Pancreas (tissue), 10 donors: ENCODE data around the gene ISOC2. TPM values are rescaled to one million over a fixed set of nuclear protein-coding genes. Genes with fewer than 3 reads are reported as not detected.

ENCODE experiments used
- ATAC-seq, 4 donors: fragments of 200-7000 bp; cut with Tn5 transposase; one replicate each; pipeline versions ENCODE4 v1.8.0 to v1.9.1; 2020; ENCODE audit warnings: mild to moderate bottlenecking in 4 of 4, moderate library complexity in 4 of 4
- DNase-seq, 6 donors: peaks; one replicate each; pipeline ENCODE4 v3.0.0-alpha.2; 2020
- FAIRE-seq: peaks from 2 replicates; lab custom pipeline; 2012; peaks lifted over from hg19 to GRCh38; lab: Jason Lieb, UNC
- H3K27ac ChIP-seq, 4 donors: fragments of 200-600 bp; sonication (generic); 1 replicate in 3 of 4; 2 replicates in 1 of 4; pipeline versions ENCODE4 v1.5.0 to v1.8.0; 2020
- H3K27me3 ChIP-seq, 4 donors: fragments of 200-600 bp; one replicate each; pipeline ENCODE4 v1.8.0; 2021
- H3K36me3 ChIP-seq, 3 donors: fragments of 200-600 bp; sonication (generic) in 1 of 3; one replicate each; pipeline versions ENCODE4 v1.5.0 to v1.8.0; 2020 to 2021
- H3K4me1 ChIP-seq, 3 donors: fragments of 200-600 bp; one replicate each; pipeline ENCODE4 v1.8.0; 2021
- H3K4me3 ChIP-seq, 4 donors: fragments of 200-600 bp; sonication (generic) in 2 of 4; one replicate each; pipeline versions ENCODE4 v1.5.0 to v1.8.0; 2020 to 2021
- H3K9me3 ChIP-seq, 4 donors: fragments of 200-600 bp; one replicate each; pipeline ENCODE4 v1.8.0; 2021
- CTCF ChIP-seq, 4 donors: fragments of 200-600 bp; sonication (generic) in 3 of 4; IDR thresholded peaks; one replicate each; pipeline versions ENCODE4 v1.5.0 to v1.8.0; 2021; ENCODE audit warnings: antibody characterized with exemption in 4 of 4
- WGBS, 2 donors: extraction: QIAGEN DNeasy Blood & Tissue Kit; methylation state at CpG; one replicate each; pipeline ENCODE4 v1.1.7; 2013; 5-methylcytosine and 5-hydroxymethylcytosine counted together
- intact Hi-C, 3 donors: fragments of 100-400 bp; cut with DNase I; formaldehyde crosslinking; loops; one replicate each; pipeline versions ENCODE4 v1.11.1 to v1.14.2; 2022
- polyA plus RNA-seq, 2 donors: library from polyadenylated mRNA; stranded (reverse); fragments of 200-250 nt; gene quantifications; one replicate each; pipeline ENCODE4 v1.2.3, GENCODE V29; 2013
- total RNA-seq, 6 donors: library from RNA; stranded (reverse); fragmentation: NEBNext Ultra II Directional in 4 of 6; extraction: Animal tissue kit (Norgen Biotek cat#: 25700) in 4 of 6; gene quantifications; one replicate each; pipeline versions ENCODE4 v1.2.1 to v1.2.4, GENCODE V29; 2021 to 2023
- donor health status: healthy with polysubstance abuse.
- donor health status: DM: no; HTN: no; CAD: no; lungs with moderate emphysema.
- donor health status: DM: no; HTN: no; CAD: no.
- donor health status: control.
- donor health status: control.
- donor health status: Bipolar disorder and iron deficiency.
- donor health status: DM: yes; HTN: yes; CAD: no.
- donor health status: DM: no; HTN: no; CAD: no.
- donor health status: DM: no; HTN: no; CAD: no.
- donor health status: DM: yes; HTN: yes; CAD: no.

The ISOC2 gene
- total and polyA plus RNA-seq, 8 donors = 13.0 to 43.9 (median 21.8) TPM

- ATAC-seq (peak in 3 of 4 donors; percentile 25 to 63 (median 39)), FAIRE-seq (no peak), DNase-seq (peak in 2 of 6 donors; percentile 52 to 69)
- Histone ChIP-seq H3K27me3 (peaks cover 0 to 4% (median 0%) of the 10 kb centered on the region in 4 donors), H3K9me3 (no peaks in the 10 kb centered on the region), H3K4me3 (no peak overlapping the region), H3K27ac (peak overlapping the region in 2 of 4 donors; percentile 28 to 47), H3K4me1 (peaks cover 8 to 9% (median 9%) of the 10 kb centered on the region in 3 donors), H3K36me3 (peaks cover 0 to 6% (median 0%) of the 10 kb centered on the region in 3 donors)
- intact Hi-C loops = no loop called here
- no peak for TF ChIP-seq CTCF (IDR thresholded peaks at IDR 0.05)
- 38 to 43% methylated on average over 27 of the region's 27 CpGs for WGBS, 2 donors
These were observed 25.8 kb upstream of the ISOC2 start for GRCh38 chr19:55486971-55487923.

- Histone ChIP-seq H3K27ac (peak overlapping the region in 2 of 4 donors; percentile 28 to 47), H3K27me3 (peaks cover 0 to 4% (median 0%) of the 10 kb centered on the region in 4 donors), H3K4me3 (no peak overlapping the region), H3K4me1 (peaks cover 8 to 9% (median 9%) of the 10 kb centered on the region in 3 donors), H3K36me3 (peaks cover 0 to 6% (median 0%) of the 10 kb centered on the region in 3 donors), H3K9me3 (no peaks in the 10 kb centered on the region)
- ATAC-seq = no peak
- DNase-seq = peak in 2 of 6 donors; percentile 63 to 77
- no peak for FAIRE-seq
- intact Hi-C loops = no loop called here
- WGBS, 2 donors = 78 to 81% methylated on average over 51 to 53 of the region's 53 CpGs
- no peak for TF ChIP-seq CTCF (IDR thresholded peaks at IDR 0.05)
These were observed 24.9 kb upstream of the ISOC2 start for GRCh38 chr19:55486043-55486970.

DNA sequence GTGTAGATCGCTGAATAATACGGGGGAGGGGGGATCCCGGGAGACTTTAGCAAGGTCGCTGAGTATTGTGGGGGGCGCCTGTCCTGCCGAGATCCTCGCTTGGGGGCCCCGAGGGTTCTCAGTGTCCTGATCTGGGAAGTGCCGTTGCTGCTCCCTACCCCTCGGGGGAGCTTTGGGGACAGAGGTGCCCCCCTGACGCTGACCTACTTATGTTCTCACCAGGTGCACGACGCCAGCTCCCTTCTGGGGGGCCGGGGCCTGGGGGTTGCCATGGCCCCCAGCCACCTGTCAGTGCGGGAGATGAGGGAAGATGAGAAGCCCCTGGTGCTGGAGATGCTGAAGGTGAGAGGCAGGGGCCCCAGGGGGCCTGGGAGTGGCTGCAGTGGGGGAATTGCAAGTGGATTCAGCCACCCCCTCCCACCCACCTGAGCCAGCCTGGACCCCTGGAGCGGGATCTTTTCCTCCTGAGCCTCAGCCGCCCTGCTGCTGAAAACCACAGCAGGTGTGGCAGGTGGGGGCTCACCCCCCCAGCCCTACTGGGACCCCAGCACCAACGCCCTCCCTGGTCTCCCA lies 24.1 kb upstream of the ISOC2 start:
- peak in 2 of 6 donors; percentile 54 to 72 for DNase-seq
- Histone ChIP-seq H3K4me3 (peak overlapping the region; percentile 48 to 66 (median 51)), H3K9me3 (no peaks in the 10 kb centered on the region), H3K27ac (peak overlapping the region; percentile 42 to 60 (median 52)), H3K27me3 (peaks cover 0 to under 1% (median 0%) of the 10 kb centered on the region in 4 donors), H3K36me3 (peaks cover 0 to 6% (median 0%) of the 10 kb centered on the region in 3 donors), H3K4me1 (peaks cover 8 to 9% (median 9%) of the 10 kb centered on the region in 3 donors)
- TF ChIP-seq CTCF (IDR thresholded peaks at IDR 0.05) = no peak
- WGBS, 2 donors = 27 to 28% methylated on average over 16 to 18 of the region's 18 CpGs
- ATAC-seq = peak in 1 of 4 donors; percentile 3
- intact Hi-C loops = no loop called here
- no peak for FAIRE-seq

GRCh38 chr19:55484593-55485438 lies 23.4 kb upstream of the ISOC2 start, which contains the start of gene NAT14:
Gene NAT14 (plus strand): TSS chr19:55485188. CDS start chr19:55485709, 521 bp downstream.
- FAIRE-seq = no peak
- Histone ChIP-seq H3K27ac (peak within 1 kb of the TSS; percentile 42 to 60 (median 52)), H3K4me1 (peaks cover 8 to 9% (median 9%) of the 10 kb centered on the region in 3 donors), H3K4me3 (peak within 1 kb of the TSS; percentile 48 to 66 (median 51)), H3K36me3 (peaks cover 0 to 6% (median 0%) of the 10 kb centered on the region in 3 donors), H3K27me3 (no peaks in the 10 kb centered on the region), H3K9me3 (no peaks in the 10 kb centered on the region)
- peak in 5 of 6 donors; percentile 51 to 87 (median 72) for DNase-seq
- ATAC-seq = peak; percentile 63 to 73 (median 71)
- intact Hi-C loops = no loop called here
- TF ChIP-seq CTCF (IDR thresholded peaks at IDR 0.05) = no peak
- WGBS, 2 donors = 2 to 4% methylated on average over 53 to 78 of the region's 78 CpGs
